Effector CD4-positive, alpha-beta T cell (primary cell): ENCODE results near the gene SNAPC3.
"Not testable (repeated sequence)": the region's sequence is repeated elsewhere in the genome, so short reads cannot be mapped to it uniquely, and the experiment has no call there.

Experiments used
- DNase-seq: peaks from one replicate; pipeline ENCODE4 v3.0.0-alpha.2; 2020
- total RNA-seq: gene quantifications from one replicate; lab custom pipeline; 2026; lab: John Stamatoyannopoulos, UW

SNAPC3 gene
- total RNA-seq, result 23.1 reads per million, percentile 50 among the genes with 10 or more reads in this experiment

DNA sequence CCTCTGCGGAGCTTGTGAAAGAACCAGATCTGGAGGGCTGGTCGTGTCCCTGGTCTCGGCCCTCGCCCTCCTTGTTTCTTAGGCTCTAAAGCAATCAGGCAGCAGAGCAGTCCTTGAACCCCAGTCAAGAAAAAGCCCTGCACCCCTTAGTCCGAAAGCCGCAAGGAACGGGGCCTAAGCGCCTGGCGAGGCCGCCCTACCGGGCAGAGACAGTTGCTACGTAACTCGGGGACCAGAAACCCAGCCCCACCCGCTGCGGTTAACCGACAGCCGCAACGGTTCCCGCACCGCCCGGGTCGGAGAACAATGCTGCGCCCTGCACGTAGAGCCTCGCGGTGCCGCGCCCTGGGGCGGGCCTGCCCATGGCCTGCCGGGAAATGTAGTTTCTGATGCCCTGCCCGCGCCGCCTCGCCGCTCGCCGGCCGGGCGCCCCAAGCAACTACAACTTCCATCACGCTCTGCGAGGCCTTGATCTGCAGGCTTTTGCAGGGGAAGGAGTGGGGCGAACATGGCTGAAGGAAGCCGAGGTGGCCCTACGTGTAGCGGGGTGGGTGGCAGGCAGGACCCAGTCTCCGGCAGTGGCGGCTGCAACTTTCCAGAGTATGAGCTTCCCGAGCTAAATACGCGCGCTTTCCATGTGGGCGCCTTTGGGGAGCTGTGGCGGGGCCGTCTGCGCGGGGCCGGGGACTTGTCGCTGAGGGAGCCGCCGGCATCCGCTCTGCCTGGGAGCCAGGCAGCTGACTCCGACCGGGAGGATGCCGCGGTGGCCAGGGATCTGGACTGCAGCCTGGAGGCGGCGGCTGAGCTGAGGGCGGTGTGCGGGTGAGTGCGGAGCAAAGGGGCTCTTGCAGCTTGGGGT is at the start of gene SNAPC3:
TSS of gene SNAPC3 (plus strand) at position 505 of the 859 bp plus-strand sequence. CDS start at position 509, 4 bp downstream.
- peak; percentile 90 for DNase-seq

DNA sequence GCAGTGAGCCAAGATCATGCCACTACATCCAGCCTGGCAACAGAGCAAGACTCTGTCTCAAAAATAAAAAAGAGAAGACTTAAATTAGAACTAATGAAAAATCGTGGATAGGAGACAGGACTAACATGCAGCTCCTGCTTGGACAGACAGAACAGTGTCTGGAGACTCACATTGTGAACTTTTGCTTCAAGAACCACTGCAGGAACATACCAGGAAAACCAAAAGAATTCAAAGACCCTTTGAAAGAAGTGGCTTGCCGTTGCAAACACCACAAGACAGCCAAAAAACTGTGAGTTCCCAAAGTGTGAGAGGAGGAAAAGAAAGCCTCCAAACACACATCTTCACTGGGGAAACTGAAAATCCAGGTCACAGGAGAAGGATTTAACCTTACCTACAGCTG is 48.8 kb upstream of the SNAPC3 start:
- DNase-seq, result no peak

DNA sequence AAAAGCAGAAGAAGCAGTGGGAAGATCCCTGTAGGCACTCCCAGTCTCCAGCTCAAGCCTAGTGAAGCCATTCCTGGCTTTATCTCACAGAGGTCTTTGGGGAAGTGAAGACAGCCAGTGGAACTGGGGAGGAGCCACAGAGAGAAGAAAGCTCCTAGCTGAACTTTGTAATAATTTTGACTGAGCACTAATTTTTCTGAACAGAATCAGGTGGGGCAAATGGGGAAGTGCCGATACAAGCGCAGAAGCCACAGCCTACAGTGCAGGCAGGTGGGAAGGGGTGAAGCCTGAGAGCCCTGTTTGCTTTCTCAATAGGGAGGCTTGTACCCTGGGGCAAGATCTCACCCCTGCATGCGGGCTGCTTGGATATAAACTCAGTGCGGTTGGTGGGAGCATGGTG is 48.4 kb upstream of the SNAPC3 start:
- no peak for DNase-seq

DNA sequence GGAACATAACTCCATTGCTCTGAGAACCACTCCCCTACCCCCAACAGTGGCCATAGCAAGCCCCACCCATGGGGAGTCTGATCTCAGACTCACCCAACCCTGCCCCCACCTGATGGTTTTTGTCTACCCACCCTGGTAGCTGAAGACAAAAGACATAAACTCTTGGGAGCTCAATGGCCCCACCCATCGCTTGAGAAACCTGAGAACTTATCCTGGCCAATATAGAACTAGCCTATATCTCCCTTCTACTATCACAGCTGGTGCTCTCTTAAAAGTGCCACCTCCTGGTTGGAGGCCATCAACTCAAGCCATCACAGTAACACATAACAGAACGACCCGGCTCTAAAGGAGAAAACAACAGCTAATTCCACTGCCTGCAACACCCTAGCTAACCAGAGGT is 47.9 kb upstream of the SNAPC3 start:
- no peak for DNase-seq

- no peak for DNase-seq
Measured at GRCh38 chr9:15377625-15378540, 44.8 kb upstream of the SNAPC3 start.

DNA sequence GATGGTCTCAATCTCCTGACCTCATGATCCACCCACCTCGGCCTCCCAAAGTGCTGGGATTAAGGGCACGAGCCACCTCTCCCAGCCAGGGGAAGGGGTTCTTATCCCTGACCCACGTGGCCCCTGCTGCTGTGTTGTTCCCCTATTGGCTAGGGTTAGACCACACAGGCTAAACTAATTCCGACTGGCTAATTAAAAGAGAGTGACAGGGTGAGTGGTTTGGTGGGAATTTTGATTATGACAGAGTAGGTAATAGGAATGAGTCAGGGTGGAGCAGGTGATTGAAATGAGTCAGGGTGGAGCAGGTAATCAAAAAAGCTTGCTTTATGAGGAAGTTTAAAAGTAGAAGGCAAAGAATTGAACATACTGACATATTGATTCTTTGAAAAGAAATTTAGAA is 43.4 kb upstream of the SNAPC3 start:
- DNase-seq, result not testable (repeated sequence)

DNA sequence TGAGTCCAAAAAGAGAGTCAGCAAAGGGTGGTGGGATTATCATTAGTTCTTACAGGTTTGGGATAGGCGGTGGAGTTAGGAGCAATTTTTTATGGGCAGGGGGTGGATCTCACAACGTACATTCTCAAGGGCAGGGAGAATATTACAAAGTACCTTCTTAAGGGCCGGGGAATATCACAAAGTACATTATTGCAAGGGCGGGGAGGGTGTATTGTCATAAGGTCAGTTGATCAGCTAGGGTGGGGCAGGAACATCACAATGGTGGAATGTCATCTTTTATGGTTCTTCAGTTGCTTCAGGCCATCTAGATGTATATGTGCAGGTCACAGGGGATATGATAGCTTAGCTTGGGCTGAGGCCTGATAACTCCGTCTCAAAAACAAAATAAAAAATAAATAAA is 42.8 kb upstream of the SNAPC3 start:
- DNase-seq, result not testable (repeated sequence)

- no peak for DNase-seq
Measured at GRCh38 chr9:15381491-15381890, 41.2 kb upstream of the SNAPC3 start.

DNA sequence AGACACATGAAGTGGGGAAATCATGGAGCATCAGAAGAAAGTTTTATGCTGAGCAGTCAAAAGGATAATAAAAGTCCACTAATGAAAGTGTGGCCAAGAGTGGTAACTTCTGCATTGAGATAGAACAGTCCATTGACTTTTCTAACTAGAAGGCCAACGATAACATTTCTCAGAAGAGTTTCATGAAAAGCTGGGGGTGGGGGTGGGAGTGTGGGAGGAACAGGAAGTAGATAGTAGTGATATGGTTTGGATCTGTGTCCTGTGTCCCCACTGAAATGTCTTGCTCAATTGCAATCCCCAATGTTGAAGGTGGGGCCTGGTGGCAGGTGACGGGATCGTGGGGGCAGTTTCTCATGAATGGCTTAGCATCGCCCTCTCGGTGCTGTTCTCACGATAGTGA is 36.2 kb upstream of the SNAPC3 start:
- no peak for DNase-seq

DNA sequence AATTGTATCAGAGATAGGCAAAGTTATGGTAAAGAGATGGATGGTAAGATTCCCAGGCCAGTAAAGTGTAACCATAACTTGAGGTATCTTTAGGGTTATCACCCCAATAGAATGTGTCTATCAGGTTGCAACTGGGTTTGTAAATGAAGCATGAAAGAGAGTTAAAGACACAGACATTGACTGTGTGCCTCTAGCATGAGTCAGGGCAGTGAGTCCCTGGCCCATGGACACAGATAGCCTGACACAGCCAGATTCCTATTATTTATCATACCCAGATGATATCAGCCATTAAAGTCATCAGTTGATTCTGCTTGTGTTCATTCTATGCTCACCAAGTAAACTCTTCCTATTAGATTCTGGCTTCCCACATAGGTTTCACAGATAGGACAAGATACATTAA is 33.5 kb upstream of the SNAPC3 start:
- DNase-seq, result no peak

- no peak for DNase-seq
Measured at GRCh38 chr9:15389631-15390030, 33.0 kb upstream of the SNAPC3 start.

- no peak for DNase-seq
Measured at GRCh38 chr9:15390201-15390600, 32.5 kb upstream of the SNAPC3 start.

DNA sequence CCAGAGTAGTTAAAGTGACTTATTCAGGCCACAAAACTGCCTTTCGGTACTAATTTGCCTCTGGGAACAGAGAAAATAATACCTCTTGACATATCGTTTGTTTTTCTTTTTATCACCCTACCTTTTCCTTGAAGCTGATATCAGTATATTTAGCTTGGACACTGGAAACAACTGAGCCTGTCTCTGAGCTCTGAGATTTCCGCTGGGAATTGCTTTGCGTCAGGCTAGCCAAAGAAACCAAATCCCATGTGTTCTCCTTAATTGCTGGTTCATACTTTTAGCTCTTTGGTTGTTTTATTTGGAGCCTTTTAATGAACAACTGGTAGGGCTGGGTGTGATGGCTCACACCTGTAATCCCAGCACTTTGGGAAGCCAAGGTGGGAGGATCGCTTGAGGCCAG is 30.3 kb upstream of the SNAPC3 start:
- no peak for DNase-seq

GRCh38 chr9:15400281-15400941 is 22.3 kb upstream of the SNAPC3 start:
- no peak for DNase-seq

- no peak for DNase-seq
Measured at GRCh38 chr9:15401266-15401665, 21.4 kb upstream of the SNAPC3 start.

GRCh38 chr9:15403155-15403554 is 19.5 kb upstream of the SNAPC3 start:
- DNase-seq, result no peak

GRCh38 chr9:15404171-15404570 is 18.5 kb upstream of the SNAPC3 start:
- DNase-seq, result no peak

DNA sequence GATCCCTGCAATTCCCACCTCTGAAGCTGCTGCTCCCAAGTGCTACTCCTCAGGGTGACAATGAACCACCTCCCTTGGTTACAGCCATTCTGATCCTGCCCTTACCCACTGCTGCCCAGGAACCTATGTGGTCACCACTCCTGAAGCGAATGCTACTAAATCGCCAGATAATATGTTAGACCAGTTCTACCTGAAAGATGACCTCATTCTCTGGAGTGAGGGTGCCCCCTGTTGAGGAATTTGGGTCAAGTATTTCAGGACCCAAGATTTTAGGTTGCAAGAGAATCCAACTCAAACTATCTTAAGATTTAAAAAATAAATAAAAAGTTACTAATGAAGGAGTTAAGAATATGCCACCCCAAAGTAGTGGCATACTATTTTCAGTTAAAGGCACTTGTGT is 5.8 kb upstream of the SNAPC3 start:
- DNase-seq, result peak; percentile 17

- no peak for DNase-seq
Measured at GRCh38 chr9:15417626-15418025, 5.0 kb upstream of the SNAPC3 start.

DNA sequence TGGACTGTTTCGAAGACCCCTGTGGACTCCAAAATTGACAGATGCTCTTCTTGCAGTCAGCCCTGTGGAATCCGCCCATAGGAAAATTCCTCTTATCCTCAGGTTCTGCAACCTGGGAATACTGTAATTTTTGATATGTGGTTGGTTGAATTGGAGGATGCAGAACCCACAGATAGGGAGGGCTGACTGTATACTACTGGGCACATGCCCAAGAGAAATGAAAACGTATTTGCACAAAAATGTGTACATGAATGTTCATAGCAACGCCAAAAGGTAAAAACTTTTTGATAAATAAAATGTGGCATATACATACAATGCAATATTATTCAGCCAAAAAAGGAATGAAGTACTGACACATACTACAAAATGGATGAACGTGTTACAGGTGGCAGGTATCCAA is 1.9 kb upstream of the SNAPC3 start:
- DNase-seq, result no peak

DNA sequence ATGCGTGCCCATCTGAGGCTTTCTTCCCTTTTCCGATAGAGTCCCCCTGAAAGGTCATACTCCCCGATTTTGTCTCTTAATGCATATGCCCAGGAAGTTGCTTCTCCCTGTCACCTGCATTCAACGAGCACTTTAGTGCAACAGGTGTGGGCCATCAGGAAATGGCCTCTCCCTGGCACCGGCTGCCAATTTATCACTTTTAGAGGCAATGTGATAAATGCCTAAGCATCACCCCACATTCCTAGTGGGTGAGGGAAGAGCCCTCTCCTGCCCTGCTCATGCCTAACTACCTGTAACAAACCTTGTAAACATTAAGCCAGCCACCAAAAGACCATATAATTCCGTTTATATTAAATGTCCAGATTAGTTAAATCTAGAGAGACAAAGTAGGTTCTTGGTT is 1.1 kb upstream of the SNAPC3 start:
- no peak for DNase-seq

GRCh38 chr9:15421990-15422371 is 695 bp upstream of the SNAPC3 start:
- DNase-seq, result no peak
